GM19043 (cell line): ENCODE data around the gene ZBTB20.
"Not testable (repeated sequence)": the region's sequence is repeated elsewhere in the genome, so short reads cannot be mapped to it uniquely, and the experiment has no call there.

ENCODE experiments used
- ATAC-seq: cut with Tn5 transposase; IDR thresholded peaks from one replicate; pipeline ENCODE4 v1.9.1; 2021; ENCODE audit warnings: low read depth; ENCODE audit not compliant: unreplicated experiment

The ZBTB20 gene

DNA sequence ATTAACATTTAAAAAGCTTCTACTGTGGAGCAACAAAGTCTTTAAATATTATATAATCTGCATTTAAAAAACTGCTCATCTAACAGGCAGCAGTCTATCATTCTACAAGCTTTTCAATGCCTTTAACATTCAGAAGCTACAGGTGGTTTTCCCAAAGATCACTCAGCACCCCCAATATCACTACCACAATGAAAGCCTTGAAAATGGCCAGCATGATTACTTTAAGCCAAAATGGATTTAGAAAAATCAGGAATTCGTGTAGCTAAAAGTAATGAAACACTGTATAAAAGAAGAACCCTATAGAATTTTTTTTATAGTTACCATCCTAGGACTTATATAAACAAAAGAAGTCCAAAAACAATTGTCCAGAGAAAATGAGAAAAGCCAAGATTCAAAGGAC lies 452.8 kb downstream of the ZBTB20 start:
- no peak for ATAC-seq

DNA sequence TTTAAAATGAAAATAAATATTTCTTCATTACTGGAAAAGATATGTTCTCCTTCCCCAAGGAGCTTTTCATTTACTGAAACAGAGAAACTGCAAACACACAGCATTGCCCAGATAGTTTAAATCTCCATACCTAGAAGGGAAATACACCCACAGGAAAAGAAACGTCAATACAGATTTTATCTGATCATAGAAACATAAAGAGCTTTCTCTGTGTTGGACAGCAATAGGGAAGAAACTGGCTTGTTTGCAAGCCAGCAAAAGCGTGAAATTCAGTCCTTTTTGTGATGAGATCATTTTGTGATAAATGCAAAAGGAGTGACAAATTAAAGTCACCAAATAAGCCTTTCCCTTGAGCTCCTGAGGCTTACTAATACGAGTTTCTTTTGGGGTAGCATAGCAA lies 455.2 kb downstream of the ZBTB20 start:
- no peak for ATAC-seq

DNA sequence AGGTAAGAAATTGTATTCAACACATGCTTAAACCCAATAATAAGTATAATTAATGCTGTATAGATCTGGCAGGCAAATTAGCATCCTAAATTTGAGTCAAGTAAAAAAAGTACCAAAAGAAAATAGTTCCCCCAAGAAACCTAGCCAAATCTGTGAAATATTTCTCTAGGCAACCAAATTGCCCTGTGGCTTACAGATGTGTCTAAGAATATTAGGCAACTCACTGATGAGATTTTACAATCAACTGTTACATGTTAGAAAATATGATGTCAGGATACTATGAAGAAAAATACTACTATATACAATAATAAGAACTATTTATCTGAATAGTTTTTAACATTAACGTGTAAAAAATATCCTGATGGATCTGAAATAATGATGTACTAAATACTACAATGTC lies 456.2 kb downstream of the ZBTB20 start:
- ATAC-seq, result no peak

DNA sequence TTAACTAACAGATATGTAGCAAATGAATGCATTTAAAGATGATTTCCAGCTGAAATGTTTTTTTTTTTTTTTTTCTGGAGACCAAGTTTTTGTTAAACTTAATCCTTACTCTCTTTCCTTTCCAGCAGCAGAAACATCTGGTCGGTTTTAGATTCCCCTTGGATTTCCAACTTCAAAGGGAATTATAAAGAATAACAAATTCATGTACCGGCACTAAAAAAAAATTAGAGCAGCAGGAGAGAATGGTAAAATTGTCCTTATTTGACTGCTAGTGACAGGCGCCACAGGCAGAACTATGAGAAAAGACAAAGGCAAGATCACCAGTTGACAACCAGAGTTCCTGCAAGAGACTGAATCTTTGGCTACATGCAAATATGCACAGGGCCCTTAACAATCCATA lies 459.9 kb downstream of the ZBTB20 start:
- no peak for ATAC-seq

DNA sequence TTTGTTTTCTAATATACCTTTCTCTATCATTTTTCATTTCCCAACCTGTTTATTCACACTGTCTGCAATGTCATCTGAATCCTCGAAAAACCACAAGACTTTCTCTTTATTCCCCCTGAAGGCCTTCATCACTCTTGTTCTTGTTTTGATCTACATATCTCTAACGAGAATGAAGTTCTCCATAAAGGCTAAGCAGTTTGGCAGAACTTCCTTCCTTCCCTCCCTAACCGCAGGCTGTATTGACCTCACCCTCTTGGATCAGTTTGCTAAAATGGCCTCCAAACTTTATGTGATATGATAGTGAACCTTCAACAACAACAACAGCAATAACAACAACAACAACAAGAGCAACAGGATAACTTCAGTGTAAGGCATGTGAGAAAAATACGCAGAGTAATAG lies 460.5 kb downstream of the ZBTB20 start:
- no peak for ATAC-seq

DNA sequence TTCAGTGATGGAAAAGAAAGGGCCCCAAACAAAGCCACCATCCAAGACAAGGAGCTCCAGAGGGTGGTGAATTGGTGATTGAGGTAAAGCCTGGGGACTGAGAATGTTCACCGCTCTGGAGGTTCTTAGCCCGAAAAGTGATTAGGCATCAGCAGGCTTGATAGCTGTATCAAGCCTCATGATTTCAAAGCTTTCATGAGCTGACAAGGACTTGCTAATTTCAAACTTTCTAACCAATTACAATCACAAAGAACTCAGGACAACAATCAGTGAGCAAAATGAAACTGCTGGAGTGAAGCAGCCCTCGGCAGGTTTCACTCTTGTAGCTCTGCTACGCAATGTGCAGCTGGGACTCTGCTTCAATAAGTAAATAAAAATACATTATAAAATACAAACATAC lies 461.9 kb downstream of the ZBTB20 start:
- ATAC-seq, result no peak

DNA sequence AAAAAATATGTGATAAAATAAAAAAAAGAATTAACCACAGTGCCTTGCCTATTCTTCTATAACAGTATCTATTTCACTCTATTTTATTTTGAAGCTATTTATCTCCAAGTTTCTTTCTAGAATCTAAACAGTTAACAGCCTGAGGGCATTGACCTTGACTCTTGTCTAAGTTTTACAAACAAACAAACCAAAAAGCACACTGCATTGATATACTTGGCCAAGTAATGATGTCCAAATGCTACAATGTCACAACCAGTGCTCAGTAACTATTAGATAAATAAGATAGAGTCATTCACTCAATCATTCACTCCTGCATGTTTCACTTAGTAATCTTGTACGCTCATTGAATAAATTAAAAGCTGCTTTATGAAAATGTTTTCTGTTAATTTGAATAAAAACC lies 466.8 kb downstream of the ZBTB20 start:
- ATAC-seq, result no peak

DNA sequence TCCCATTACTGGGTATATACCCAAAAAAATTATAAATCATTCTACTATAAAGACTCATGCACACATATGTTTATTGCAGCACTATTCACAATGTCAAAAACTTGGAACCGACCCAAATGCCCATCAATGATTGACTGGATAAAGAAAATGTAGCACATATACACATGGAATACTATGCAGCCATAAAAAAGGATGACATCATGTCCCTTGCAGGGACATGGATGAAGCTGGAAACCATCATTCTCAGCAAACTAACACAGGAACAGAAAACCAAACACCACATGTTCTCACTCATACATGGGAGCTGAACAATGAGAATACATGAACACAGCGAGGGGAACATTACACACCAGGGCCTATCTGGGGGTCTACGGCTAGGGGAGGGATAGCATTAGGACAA lies 467.3 kb downstream of the ZBTB20 start:
- ATAC-seq, result not testable (repeated sequence)

DNA sequence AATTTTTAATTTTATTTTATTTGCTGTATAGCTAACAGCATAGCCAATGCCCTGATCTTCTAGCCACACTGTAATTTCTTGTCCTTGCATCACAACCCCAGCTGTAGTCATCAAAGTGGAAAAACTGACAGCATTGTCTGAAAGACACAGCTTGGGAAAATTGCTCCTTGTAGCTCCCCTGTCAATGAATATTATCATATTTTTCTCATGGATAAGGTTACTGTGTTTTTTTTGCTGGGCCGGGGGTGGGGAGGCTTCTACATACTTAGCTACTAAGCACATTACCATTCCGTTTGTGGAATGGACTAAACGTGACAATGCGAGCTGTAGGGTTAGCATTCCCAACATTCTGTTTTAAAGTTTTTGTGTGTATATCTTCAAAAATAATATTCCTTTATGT lies 472.0 kb downstream of the ZBTB20 start:
- ATAC-seq, result no peak

DNA sequence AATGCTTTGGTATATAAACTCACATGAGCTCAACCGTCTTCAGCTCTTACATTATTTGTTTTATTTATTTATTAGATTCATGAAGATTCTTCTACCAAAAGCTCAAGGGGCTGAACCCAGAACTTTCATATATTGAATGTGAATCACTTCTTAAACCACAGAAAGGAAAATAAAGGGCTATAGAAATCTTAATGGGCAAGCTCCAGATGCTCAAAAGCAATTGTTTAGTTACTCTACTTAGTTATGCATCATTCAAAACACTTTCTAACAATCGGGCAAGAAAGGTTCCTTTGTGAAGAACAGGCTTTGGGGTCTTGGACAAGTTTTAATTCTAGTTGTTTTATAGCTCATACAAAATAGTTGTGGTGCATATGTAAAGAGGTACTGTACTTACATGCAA lies 473.1 kb downstream of the ZBTB20 start:
- ATAC-seq, result no peak

DNA sequence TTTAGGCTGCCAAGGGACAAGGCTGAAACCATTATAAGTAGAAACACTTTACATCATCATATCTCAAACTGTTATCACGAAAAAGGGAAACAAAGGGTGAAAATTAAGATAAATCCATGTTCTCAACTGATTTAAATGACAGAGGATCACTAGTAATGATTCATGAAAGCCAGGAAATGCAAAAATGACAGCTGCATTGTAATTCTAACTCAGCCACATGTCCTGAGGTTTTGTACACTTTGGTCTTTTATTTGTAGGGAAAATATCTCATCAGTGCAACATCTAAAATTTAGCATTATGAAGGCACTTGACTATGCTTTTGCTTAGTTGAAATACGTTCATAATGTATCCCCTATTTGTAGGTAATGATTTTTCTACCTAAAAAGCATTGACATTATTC lies 473.6 kb downstream of the ZBTB20 start:
- no peak for ATAC-seq

DNA sequence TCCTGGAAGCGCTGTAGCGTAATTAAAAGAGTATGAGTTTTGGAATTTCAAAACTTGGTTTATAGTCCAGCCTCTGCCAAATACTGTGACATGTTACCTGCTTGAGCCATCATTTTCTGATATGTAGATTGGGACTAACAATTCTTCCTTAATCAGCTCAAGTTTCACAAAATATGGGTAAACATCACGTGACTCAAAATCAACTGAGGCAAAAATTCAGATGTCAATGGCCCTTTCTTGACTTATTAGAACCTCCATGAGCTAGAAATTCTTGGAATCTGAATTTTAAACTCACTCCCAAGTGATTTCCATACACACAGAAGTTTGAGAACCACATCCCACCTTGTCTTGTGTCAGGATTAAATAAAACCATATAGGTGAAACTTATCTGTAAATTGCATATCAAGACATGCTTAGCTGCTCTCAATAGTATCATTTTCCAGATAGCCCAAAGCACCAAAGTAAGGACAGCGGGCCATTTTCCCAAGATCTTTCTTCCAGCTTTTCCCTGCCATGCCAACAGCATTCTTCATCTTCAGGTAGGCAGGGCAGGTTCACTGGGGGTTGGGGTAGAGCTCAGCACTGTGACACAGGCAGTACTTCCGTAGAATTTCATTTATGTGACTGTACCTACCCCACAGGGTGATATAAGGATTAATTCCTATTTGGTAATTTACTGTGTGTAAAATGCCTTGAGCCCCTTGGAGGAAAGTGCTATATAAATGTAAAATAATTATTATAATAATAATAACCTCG lies 474.2 kb downstream of the ZBTB20 start:
- ATAC-seq, result no peak

DNA sequence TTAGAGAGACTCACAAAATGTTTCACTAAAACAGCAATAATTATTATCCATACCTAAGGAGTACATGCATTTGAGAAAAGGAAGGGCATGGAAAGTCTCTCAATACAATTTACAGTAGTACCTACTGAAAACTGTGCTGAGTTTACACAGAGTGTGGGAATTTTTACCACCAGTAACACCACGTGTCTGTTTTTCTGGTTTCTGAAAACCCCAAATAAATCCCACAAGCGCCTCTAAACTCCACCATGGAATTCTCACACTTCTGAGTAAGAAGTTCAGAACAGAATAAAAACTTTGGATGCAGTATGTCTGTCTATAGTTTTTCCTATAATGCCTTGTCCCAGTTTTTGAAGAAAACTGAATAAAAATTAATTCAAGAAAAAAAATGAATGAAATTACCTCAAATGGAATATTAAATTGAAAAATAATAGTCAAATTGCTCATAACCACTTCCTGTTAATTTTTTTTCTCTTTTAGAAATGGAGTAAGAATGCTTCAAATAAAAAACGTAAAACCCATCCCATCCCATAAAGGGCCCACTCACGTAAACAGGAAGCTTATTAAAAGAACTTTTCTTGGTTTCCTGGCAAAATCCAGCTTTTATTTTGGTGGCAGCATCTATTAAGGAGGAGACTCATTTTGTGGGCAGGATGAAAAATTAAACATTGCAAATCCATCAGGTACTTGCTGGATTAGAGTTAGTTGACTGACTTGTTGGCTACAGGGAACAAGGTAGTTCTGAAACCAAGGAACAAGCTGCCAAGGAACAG lies 475.2 kb downstream of the ZBTB20 start:
- no peak for ATAC-seq

DNA sequence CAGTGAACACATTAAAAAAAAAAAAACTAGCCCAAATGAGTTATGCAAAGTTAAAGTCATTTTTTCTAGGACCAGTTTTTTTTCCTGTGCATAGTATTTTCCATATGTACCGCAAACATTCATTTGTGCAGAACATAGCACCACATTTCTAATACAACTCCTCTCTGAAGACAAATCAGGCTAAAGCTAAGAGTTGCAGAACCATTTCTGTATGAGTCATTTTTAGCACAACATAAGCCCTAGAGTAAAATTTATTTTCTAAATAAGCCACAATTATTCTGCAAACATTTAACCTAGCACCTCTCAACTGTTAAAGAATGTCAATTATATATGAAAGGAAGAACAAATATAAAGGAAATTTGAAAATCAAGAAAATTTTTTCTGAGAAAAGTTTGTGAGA lies 477.5 kb downstream of the ZBTB20 start:
- no peak for ATAC-seq

DNA sequence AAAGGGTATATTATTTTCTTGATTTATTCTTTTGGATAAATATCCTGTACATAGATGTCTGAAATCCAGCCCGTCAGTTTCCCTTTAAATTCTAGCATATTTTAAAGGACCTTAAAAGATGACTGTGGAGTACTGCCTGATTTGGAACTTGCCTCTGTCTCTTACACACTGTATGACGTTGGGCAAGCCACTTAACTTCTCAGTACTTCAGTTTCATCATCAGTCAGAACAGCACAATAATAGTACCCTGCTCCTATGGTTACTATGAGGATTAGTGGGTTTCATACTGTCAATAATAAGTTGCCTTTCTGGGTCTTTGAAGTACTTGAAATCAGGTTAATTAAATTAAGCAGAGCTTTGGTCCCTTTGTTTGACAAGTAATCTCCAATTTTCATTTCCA lies 479.0 kb downstream of the ZBTB20 start:
- no peak for ATAC-seq

DNA sequence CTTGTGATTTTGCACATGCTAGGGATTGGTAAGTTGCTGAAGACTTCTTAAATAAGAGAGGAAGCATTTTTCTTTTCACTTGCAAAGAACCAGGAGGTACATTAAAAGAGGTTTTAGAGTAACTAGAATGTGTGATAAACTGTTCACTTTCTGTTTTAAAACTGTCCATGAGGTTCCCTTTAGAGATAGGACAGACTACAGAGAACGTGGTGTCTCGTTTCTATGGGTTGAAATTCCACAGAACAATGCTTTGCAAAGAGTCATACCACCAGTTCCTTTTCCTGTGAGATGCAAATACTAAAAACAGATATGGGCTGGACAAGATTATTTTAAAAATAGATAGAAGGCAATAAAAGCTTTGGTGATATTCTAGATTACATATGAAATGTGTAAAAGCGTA lies 480.5 kb downstream of the ZBTB20 start:
- ATAC-seq, result no peak

DNA sequence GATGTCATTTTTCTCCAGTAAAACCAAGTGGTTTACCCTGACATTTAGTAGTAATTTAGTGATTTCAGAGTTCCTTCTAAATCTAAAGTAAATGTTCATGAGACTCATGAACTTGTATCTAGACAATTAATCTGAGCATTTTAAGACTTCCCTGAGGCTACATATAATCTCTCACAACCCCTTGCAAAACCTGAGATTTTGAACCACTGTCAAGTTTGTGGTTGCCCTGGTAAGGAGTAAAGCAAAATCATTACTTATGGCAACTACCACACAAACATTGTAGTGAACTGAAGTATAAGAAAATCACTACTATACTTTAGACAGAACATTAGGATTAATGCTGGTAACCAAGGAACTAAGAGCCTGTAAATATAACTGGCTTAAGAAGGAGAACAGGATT lies 483.1 kb downstream of the ZBTB20 start:
- ATAC-seq, result no peak

DNA sequence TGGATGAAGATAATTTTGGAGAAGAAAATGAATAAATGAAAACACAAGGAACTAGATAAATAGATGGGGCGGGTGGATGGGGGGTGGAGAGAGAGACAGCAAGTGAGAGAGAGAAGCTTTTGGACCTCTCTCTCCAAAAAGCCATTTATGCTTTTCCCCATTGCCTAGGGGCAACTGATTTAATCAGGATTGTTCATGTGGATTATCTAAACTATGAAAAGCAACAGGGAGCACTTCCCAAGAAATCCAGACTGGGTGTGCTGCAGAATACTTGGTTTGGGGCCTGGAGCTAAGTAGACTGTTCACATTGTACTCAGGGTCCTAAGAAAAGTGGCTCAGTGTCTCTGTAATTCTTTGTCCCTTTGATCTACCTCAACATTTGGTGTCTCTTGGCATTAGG lies 486.3 kb downstream of the ZBTB20 start:
- ATAC-seq, result no peak

DNA sequence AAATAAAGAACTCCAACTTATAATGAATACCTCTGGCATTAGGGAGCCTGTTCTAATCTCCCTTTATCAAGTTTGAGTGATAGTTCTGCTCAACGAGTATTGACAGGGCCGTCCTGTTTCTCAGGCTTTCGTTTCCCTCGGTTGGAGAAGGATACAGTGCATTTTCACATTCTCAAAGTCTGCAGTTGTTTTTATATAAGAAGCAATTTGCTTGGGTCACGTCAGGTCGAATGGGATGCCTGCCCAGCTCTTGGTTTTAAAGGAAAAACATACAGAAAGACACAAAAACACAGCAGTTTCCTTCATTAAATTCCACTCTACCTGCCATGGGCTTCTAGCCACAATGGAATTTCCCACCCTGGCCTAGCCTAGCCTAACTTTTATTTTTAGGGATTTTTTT lies 487.0 kb downstream of the ZBTB20 start:
- ATAC-seq, result no peak

DNA sequence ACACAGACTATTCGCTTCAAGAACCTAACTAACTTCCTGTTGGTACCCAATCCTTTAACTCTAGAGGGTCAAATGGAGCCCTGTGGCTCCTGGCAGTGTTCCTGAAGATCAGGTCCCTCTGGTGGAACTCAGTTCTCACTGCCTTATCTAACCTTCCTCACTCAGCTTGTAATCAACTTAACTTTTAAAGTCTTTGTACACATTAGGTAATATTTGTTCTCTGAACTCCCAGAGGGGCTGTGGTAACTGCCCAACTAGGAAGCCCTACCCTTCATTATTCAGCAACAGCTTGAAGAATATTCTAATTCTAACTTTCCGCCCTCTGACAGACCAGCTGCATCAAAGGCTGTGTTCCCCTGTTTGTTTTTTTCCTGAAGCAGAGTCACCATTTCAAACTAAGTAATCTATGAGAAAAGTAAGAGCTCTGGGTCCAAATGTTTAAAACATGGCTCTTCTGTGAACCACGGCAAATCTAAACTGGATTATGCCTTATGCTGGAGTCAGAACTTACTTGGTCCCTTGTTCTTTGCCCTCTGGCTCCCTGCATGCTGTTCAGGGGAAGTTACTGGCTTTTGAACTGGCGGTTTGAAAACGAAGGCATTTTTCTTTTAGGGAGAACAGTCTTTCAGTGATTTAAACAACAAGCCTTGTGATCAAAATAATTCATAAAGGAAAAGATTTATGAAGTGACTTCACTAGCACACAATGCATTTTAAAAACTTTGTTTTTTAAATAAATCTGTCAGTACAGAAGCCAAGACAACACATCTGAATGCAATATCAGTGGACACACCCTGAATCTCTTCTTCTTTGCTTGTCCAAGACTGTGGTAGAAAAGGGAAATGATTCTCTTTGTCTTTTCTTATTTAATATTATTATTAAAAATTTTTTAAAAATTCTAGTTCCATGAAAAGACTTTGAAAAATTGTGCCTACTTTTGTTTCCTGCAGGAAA lies 487.7 kb downstream of the ZBTB20 start:
- no peak for ATAC-seq

DNA sequence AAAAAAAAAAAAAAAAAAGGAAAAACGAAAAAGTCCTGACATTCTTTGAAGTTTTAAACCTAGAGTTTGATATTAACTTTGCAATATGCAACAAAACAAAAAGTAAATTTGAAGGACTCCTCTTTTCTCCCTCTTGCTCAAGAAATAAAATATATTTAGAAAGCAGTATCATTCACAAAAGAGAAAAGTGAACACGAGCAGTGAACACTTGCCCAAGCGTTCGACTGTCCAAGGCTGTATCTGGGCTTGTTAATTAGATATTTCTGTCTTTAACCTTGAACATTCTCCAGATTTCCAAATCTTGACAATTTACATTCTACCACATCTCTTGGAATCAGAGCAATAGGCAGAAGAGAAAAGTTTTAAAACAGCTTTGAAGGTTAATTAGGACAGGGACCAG lies 495.5 kb downstream of the ZBTB20 start:
- no peak for ATAC-seq
